ENCODE measurements around the gene TMOD1. TPM values are rescaled to one million over a fixed set of nuclear protein-coding genes. Genes with fewer than 3 reads are reported as not detected.

TMOD1 gene
- total and polyA plus RNA-seq, 9 of the 15 experiments (the other 6 are each of a cell fraction or from before 2014, with no cell fraction given), result 7.1 to 41.2 (median 14.2) TPM

DNA sequence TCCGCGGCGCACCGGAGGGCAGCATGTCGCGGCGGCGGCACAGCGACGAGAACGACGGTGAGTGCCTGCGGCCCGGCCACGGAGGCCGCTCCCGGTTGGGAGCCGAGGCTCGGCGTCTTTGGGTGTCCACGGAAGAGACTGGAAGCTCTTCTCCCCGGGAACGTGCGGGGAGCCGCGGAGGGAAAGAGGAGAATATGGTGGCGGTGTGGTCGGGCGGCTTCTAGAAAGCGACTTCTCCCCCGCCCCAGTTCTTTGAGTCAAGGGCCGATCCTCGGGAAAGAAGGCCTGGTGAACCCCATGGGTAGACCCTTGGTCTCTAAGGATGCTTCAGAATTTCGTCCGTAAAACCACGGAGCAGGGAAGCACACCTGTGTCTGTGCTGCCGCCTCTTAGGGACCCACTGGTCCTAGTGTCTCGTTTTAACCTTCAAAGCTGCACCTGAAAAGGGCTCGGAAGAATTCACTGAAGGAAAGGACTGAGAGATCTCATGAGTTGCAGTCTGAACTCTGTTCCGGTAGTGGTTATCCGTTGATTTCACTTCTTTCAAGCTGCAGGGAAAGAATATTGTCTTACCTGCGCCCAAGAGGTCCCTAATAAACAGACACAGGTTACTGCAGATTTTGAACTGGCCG, 132.5 kb downstream of the TMOD1 start (continued):
- TF ChIP-seq PPARD (CRISPR knock-in tag; IDR thresholded peaks at IDR 0.05) (no peak), SLC30A9 (CRISPR knock-in tag; IDR thresholded peaks at IDR 0.05) (no peak), KDM2B (CRISPR knock-in tag; IDR thresholded peaks at IDR 0.05) (no peak), PTTG1 (tag; IDR thresholded peaks at IDR 0.05; ENCODE audit: low read depth) (no peak), SMAD4 (CRISPR knock-in tag; conservative IDR thresholded peaks at IDR 0.05) (no peak), PTRF (tag; IDR thresholded peaks at IDR 0.05) (no peak), CBX8 (IDR thresholded peaks at IDR 0.05; ENCODE audit: borderline replicate concordance, extremely low read depth, low read depth, low read length, poor library complexity, severe bottlenecking) (no peak), GTF2F1 (IDR thresholded peaks at IDR 0.05; ENCODE audit: low read depth, low read length) (no peak), ZNF140 (CRISPR knock-in tag; IDR thresholded peaks at IDR 0.05) (no peak), ZNF764 (CRISPR knock-in tag; IDR thresholded peaks at IDR 0.05; ENCODE audit: low read depth) (no peak), HMG20B (CRISPR knock-in tag; IDR thresholded peaks at IDR 0.05) (no peak), BRD4 (IDR thresholded peaks at IDR 0.05) (no peak), NR1H2 (CRISPR knock-in tag; IDR thresholded peaks at IDR 0.05) (0 out of 2 replicates have a peak, but pooled peaks have one; percentile 5), DPF2 (IDR thresholded peaks at IDR 0.05) (no peak), ETS2 (tag; IDR thresholded peaks at IDR 0.05; ENCODE audit: borderline replicate concordance, poor library complexity, severe bottlenecking) (no peak), ZNF282 (CRISPR knock-in tag; IDR thresholded peaks at IDR 0.05) (no peak), ZBTB1 (CRISPR knock-in tag; IDR thresholded peaks at IDR 0.05; ENCODE audit: borderline replicate concordance, low read depth) (peak; percentile 63; the same call in 1 of the 2 replicates), HDGF (IDR thresholded peaks at IDR 0.05) (no peak)
- TF ChIP-seq, protein P1, sequence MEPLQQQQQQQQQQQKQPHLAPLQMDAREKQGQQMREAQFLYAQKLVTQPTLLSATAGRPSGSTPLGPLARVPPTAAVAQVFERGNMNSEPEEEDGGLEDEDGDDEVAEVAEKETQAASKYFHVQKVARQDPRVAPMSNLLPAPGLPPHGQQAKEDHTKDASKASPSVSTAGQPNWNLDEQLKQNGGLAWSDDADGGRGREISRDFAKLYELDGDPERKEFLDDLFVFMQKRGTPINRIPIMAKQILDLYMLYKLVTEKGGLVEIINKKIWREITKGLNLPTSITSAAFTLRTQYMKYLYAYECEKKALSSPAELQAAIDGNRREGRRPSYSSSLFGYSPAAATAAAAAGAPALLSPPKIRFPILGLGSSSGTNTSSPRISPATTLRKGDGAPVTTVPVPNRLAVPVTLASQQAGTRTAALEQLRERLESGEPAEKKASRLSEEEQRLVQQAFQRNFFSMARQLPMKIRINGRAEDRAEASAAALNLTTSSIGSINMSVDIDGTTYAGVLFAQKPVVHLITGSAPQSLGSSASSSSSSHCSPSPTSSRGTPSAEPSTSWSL (CRISPR knock-in tag; IDR thresholded peaks at IDR 0.05; ENCODE audit: borderline replicate concordance), result 0 out of 2 replicates have a peak, but pooled peaks have one; percentile 2
- TF ChIP-seq, protein P2, sequence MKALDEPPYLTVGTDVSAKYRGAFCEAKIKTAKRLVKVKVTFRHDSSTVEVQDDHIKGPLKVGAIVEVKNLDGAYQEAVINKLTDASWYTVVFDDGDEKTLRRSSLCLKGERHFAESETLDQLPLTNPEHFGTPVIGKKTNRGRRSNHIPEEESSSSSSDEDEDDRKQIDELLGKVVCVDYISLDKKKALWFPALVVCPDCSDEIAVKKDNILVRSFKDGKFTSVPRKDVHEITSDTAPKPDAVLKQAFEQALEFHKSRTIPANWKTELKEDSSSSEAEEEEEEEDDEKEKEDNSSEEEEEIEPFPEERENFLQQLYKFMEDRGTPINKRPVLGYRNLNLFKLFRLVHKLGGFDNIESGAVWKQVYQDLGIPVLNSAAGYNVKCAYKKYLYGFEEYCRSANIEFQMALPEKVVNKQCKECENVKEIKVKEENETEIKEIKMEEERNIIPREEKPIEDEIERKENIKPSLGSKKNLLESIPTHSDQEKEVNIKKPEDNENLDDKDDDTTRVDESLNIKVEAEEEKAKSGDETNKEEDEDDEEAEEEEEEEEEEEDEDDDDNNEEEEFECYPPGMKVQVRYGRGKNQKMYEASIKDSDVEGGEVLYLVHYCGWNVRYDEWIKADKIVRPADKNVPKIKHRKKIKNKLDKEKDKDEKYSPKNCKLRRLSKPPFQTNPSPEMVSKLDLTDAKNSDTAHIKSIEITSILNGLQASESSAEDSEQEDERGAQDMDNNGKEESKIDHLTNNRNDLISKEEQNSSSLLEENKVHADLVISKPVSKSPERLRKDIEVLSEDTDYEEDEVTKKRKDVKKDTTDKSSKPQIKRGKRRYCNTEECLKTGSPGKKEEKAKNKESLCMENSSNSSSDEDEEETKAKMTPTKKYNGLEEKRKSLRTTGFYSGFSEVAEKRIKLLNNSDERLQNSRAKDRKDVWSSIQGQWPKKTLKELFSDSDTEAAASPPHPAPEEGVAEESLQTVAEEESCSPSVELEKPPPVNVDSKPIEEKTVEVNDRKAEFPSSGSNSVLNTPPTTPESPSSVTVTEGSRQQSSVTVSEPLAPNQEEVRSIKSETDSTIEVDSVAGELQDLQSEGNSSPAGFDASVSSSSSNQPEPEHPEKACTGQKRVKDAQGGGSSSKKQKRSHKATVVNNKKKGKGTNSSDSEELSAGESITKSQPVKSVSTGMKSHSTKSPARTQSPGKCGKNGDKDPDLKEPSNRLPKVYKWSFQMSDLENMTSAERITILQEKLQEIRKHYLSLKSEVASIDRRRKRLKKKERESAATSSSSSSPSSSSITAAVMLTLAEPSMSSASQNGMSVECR (CRISPR knock-in tag; IDR thresholded peaks at IDR 0.05), result 0 out of 2 replicates have a peak, but pooled peaks have one; percentile 2
- TF ChIP-seq, protein P3, sequence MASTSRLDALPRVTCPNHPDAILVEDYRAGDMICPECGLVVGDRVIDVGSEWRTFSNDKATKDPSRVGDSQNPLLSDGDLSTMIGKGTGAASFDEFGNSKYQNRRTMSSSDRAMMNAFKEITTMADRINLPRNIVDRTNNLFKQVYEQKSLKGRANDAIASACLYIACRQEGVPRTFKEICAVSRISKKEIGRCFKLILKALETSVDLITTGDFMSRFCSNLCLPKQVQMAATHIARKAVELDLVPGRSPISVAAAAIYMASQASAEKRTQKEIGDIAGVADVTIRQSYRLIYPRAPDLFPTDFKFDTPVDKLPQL (IDR thresholded peaks at IDR 0.05; ENCODE audit: extremely low read depth, insufficient read length), result no peak
- TF ChIP-seq, protein P4, sequence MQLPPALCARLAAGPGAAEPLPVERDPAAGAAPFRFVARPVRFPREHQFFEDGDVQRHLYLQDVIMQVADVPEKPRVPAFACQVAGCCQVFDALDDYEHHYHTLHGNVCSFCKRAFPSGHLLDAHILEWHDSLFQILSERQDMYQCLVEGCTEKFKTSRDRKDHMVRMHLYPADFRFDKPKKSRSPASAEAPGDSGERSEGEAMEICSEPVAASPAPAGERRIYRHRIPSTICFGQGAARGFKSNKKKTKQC (CRISPR knock-in tag; IDR thresholded peaks at IDR 0.05), result 0 out of 2 replicates have a peak, but pooled peaks have one; percentile 39

Measured in K562 (cell line).